ENCODE measurements around the gene SCARB1.

The SCARB1 gene

DNA sequence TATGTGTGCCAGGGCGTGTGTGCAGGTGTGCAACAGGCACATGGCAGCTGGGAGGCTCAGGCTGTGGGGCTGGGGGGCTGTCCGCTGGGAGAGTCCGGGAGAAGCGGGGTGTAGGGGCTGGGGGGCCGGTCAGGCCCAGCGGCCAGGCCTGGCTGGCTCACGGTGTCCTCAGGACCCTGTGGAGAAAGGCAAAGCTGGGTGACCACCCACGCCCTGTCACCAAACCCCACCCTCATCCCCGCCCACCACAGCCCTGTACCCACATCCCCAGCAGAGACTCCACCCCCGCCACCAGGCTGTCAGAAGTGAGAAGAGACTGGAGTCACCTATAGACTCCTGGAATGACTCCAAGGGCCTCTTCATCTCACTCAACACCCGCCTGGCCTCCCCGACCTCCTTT, 85.3 kb downstream of the SCARB1 start:
- no peak for DNase-seq (ENCODE audit: low read depth)
- no peak overlapping the region for H3K4me3 ChIP-seq (replicated peaks; ENCODE audit: low read depth, low read length)
- TF ChIP-seq, protein P1, sequence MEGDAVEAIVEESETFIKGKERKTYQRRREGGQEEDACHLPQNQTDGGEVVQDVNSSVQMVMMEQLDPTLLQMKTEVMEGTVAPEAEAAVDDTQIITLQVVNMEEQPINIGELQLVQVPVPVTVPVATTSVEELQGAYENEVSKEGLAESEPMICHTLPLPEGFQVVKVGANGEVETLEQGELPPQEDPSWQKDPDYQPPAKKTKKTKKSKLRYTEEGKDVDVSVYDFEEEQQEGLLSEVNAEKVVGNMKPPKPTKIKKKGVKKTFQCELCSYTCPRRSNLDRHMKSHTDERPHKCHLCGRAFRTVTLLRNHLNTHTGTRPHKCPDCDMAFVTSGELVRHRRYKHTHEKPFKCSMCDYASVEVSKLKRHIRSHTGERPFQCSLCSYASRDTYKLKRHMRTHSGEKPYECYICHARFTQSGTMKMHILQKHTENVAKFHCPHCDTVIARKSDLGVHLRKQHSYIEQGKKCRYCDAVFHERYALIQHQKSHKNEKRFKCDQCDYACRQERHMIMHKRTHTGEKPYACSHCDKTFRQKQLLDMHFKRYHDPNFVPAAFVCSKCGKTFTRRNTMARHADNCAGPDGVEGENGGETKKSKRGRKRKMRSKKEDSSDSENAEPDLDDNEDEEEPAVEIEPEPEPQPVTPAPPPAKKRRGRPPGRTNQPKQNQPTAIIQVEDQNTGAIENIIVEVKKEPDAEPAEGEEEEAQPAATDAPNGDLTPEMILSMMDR (IDR thresholded peaks at IDR 0.05; ENCODE audit: low read length, missing control alignments), result no peak

DNA sequence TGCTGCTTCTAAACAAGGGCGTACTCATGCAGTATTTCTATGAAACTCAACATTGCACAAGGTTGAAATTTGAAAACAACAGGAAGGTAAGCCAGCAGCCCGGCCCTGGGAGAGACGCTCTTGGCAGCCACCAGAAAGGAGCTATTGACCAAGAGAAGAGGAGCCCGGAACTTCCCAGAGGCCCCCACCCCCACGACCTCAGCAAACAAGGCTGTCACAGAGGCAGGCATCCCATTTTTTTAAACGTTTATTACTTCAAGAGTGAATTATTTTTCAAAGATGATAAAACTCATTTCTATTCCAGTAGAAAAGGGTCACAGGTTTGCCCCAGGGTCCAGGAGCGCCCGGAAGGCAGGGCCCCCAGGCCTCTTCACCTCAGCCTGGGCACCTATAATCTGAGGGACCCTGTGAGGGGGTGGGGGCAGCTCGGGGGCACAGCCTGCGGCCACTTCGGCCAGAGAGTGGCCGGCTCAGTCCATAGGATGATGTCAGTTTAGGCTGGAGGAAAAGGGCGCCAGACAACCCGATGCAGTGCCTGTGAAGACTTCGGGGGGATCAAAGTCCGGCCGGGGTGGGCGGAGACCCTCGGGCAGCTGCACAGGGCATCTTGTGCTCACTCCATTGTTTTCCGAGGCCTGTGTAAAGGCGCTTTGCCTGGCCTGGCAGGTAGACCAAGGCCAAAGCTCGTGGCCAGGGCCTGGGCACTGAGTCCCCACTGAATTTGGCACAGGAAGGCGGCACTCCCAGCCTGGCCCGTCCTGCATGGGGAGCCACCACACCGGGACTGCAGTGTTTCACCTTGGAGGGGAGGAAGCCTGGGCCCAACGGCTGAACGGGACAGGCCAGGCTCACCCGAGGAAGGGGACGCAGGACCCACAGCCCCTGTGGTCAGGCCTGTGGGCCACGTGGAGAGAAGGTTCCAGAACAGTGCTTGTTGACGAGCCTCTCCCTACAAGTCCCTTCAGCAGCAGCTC, 86.0 kb downstream of the SCARB1 start:
- no peak overlapping the region for H3K4me3 ChIP-seq (replicated peaks; ENCODE audit: low read depth, low read length)
- TF ChIP-seq, protein P1 (IDR thresholded peaks at IDR 0.05; ENCODE audit: low read length, missing control alignments), result no peak

DNA sequence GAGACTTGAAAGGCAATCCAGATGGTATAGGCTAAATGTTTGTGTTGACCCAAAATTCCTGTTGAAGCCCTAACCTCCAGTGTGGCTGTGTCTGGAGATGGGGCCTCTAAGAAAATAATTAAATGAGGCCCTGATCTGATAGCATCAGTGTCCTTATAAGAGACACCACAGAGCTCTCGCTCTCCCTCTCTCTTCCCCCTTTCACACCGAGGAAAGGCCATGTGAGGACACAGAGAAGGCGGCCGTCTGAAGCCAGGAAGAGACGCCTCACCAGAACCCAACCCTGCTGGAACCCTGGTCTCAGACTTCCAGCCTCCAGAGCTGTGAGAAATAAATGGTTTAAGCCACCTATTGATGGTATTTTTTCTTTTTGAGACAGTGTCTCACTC, 87.5 kb downstream of the SCARB1 start:
- TF ChIP-seq, protein P1 (IDR thresholded peaks at IDR 0.05; ENCODE audit: low read length, missing control alignments), result no peak
- no peak overlapping the region for H3K4me3 ChIP-seq (replicated peaks; ENCODE audit: low read depth, low read length)
- no peak for DNase-seq (ENCODE audit: low read depth)

More for the DNA sequence above, 86.0 kb downstream of the SCARB1 start:
- DNase-seq (ENCODE audit: low read depth), result peak; percentile 79

DNA sequence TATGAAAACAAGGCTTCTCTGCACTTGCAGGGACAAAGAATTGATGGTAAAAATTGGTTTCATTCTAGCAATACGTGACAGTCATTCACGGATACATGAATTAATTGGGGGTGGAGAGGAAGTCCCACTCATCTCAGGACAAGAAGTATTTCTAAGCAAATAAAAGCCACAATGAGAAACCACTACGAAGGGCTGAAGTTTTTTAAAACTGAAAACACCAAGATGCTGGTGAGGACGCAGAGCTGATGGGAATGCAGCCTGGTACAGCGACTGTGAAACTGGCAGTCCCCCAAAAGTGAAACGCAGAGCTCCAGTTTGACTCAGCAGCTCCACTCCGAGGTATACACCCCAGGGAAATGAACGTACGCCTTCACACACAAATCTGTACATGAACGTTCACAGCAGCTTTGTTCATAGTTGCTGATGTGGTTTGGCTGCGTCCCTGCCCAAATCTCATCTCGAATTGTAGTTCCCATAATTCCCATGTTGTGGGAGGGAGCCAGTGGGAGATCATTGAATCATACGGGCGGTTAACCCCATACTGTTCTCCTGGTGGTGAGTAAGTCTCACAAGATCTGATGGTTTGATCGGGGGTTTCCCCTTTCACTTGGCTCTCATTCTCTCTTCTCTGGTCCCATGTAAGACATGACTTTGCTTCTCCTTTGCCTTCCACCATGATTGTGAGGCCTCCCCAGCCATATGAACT, 89.0 kb downstream of the SCARB1 start:
- DNase-seq (ENCODE audit: low read depth), result peak; percentile 96
- TF ChIP-seq, protein P1 (IDR thresholded peaks at IDR 0.05; ENCODE audit: low read length, missing control alignments), result peak; percentile 5
- H3K4me3 ChIP-seq (replicated peaks; ENCODE audit: low read depth, low read length), result peak overlapping the region; percentile 31

DNA sequence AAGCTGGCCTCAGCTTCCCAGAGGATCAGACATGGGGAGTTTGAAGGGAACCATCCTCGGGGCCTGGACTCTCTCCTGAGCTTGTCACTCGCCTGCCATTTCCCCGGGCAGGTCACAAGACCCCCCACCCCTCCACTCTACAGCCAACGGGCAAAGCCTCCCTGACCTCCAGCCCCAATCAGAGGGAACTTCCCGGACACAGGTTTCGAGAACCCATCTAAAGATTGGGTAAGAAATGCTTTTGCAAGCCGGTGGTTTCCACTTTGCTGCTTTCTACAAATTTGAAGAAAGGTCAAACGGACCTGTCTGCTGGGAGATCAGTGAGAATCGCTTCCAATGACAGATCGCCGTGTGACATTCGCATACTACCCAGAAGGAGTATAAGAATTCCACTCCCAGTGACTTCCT, 89.6 kb downstream of the SCARB1 start:
- peak overlapping the region; percentile 31 for H3K4me3 ChIP-seq (replicated peaks; ENCODE audit: low read depth, low read length)
- TF ChIP-seq, protein P1 (IDR thresholded peaks at IDR 0.05; ENCODE audit: low read length, missing control alignments), result no peak
- DNase-seq (ENCODE audit: low read depth), result peak; percentile 49

DNA sequence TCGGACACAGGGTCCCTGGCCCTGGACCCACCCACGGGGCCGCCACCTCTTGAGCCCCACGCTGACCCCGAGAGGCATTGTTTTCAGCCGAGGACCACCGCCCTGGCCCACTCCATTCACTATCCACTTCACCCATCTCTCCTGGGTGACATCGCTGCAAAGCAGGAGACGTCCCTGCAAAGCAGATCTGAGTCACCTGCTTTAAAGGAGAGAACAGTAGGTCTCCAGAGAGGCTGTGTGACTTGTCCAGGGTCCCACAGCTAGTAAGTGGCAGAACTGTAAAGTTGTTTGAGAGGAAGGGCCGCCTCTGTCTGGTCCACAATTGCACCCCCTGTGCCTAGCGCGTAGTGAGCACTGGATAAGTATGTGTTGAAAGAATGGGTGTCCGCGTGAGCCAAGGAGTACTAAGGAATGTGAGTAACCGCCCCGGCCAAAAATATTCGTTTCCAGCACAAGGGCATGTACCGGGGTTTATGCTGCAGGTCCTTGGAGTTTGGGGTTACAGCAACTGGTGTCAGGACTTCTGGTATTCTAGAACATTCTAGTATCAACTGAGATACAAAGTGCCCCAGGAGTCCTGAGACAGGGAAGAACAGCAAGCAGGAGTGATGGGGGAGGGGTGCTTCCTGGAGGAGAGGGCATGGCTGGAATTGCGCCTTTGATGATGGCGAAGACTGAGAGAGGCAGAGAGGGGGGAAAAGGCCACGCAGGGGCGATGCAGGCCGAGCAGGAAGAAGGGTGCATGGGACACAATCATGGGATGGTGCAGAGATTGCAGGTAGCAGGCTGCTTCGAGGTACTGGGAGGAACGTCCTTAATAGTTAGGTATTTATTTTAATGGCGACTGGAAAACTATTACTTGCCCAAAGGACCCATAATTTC, 91.1 kb downstream of the SCARB1 start:
- H3K4me3 ChIP-seq (replicated peaks; ENCODE audit: low read depth, low read length), result no peak overlapping the region
- TF ChIP-seq, protein P1 (IDR thresholded peaks at IDR 0.05; ENCODE audit: low read length, missing control alignments), result no peak
- DNase-seq (ENCODE audit: low read depth), result no peak
